ENCODE measurements around the gene VPS35L. TPM values are rescaled to one million over a fixed set of nuclear protein-coding genes. Genes with fewer than 3 reads are reported as not detected.

The VPS35L gene
- total RNA-seq, 1 experiment from 2014 or later, result 11.7 TPM

DNA sequence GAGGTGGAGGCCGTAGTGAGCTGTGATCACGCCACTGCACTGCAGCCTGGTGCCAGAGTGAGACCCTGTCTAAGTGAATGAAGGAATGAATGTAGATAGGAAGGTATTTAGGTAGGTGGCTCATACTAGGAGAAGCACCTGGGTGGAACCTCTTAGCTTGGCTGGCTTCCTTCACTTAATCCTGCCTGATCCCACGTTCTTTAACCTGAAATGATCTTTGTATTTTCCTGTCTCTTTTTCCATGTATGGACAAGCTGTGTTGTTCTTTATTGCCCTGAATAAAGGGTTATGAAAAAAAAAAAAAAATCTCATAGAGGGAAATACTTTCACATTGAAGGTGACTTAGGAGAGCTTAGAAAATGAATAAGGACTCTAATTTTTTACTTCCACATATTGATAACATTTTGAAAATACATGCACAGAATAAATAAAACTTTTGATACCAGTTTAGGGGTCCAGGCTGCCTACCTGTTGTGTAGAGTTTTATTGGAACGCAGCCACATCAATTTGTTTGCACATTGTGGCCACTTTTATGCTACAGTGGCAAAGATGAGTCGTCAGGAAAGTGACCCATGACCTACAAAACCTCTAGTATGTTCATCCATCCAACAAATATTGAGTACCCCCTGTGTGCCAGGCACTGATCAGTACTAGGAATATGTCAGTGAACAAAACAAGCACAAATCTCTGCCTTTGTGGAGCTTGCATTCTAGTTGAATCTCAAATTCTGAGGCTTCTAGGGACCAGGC is 44.6 kb downstream of the VPS35L start:
- DNase-seq, result no peak
- TF ChIP-seq EZH2 (IDR thresholded peaks at IDR 0.05; ENCODE audit: low read depth) (no peak), CTCF (conservative IDR thresholded peaks at IDR 0.05) (no peak)
- H3K79me2 ChIP-seq (ENCODE audit: low read depth), result no peaks in the 10 kb centered on the region
- no peaks in the 10 kb centered on the region for H3K9me2 ChIP-seq (ENCODE audit: insufficient read depth)
- no peaks in the 10 kb centered on the region for H4K20me1 ChIP-seq (ENCODE audit: insufficient read depth)
- CTCF ChIA-PET, result interaction anchor here (0.6 to 3.5 kb wide), 6 partner anchors 16 to 786 kb away, joined by 3 to 47 read pairs (median 6); partner anchors contain the start of gene GPRC5B
- no peaks in the 10 kb centered on the region for H3K36me3 ChIP-seq (ENCODE audit: low read depth)
- no TSS peak for BruUV-seq (replicated peaks)
- H3K4me2 ChIP-seq, result no peak overlapping the region
- intact Hi-C loops (cut with micrococcal nuclease; ENCODE audit: unreplicated experiment), result loop anchor here (2.0 to 10.0 kb wide), 2 partner anchors 41 to 205 kb away; no protein-coding TSS in a partner anchor
- peaks cover 27% of the 10 kb centered on the region for H3K4me1 ChIP-seq (replicated peaks; ENCODE audit: insufficient read depth)
- H3K4me3 ChIP-seq, result no peak overlapping the region
- POLR2A ChIA-PET (ENCODE audit: unreplicated experiment), result interaction anchor here (0.5 to 0.8 kb wide), 3 partner anchors 14 to 1076 kb away, joined by 3 to 6 read pairs (median 4); no protein-coding TSS in a partner anchor
- H2AFZ ChIP-seq, result no peak overlapping the region
- no peaks in the 10 kb centered on the region for H3K27me3 ChIP-seq (ENCODE audit: insufficient read depth, low read depth)
- no peaks in the 10 kb centered on the region for H3K9me3 ChIP-seq (ENCODE audit: insufficient read depth, low read depth)
- H3K27ac ChIP-seq, result no peak overlapping the region
- peaks cover 20% of the 10 kb centered on the region; the same call in 1 of the 2 replicates for H3F3A ChIP-seq (ENCODE audit: insufficient read depth, low read depth)

- peak; percentile 46 to 53 for DNase-seq
Observed at GRCh38 chr16:19601083-19601976, 45.8 kb downstream of the VPS35L start.

More at GRCh38 chr16:19601083-19601976, 45.8 kb downstream of the VPS35L start:
- no peaks in the 10 kb centered on the region for H3K9me3 ChIP-seq (ENCODE audit: insufficient read depth, low read depth)
- H3K9me2 ChIP-seq (ENCODE audit: insufficient read depth), result no peaks in the 10 kb centered on the region
- peaks cover 27% of the 10 kb centered on the region for H3F3A ChIP-seq (ENCODE audit: insufficient read depth, low read depth)
- no peaks in the 10 kb centered on the region for H3K27me3 ChIP-seq (ENCODE audit: insufficient read depth, low read depth)
- POLR2A ChIA-PET (ENCODE audit: unreplicated experiment), result interaction anchor here (0.6 kb wide), 1 partner anchor 96 kb away, joined by 4 read pairs; no protein-coding TSS in a partner anchor
- H2AFZ ChIP-seq, result peak overlapping the region; percentile 55
- H3K4me2 ChIP-seq, result peak overlapping the region; percentile 46
- peaks cover 29% of the 10 kb centered on the region for H3K4me1 ChIP-seq (replicated peaks; ENCODE audit: insufficient read depth)
- no peak for TF ChIP-seq EZH2 (IDR thresholded peaks at IDR 0.05; ENCODE audit: low read depth)
- peak; percentile 88 for TF ChIP-seq CTCF (conservative IDR thresholded peaks at IDR 0.05)
- intact Hi-C loops (cut with micrococcal nuclease; ENCODE audit: unreplicated experiment), result loop anchor here (1.0 to 10.0 kb wide), 3 partner anchors 43 to 285 kb away; no protein-coding TSS in a partner anchor
- H3K4me3 ChIP-seq, result no peak overlapping the region
- CTCF ChIA-PET, result interaction anchor here (0.5 to 3.5 kb wide), 9 partner anchors 17 to 784 kb away, joined by 3 to 47 read pairs (median 3); no protein-coding TSS in a partner anchor
- no TSS peak for BruUV-seq (replicated peaks)
- H4K20me1 ChIP-seq (ENCODE audit: insufficient read depth), result no peaks in the 10 kb centered on the region
- no peaks in the 10 kb centered on the region for H3K79me2 ChIP-seq (ENCODE audit: low read depth)
- H3K36me3 ChIP-seq (ENCODE audit: low read depth), result no peaks in the 10 kb centered on the region
- no peak overlapping the region for H3K27ac ChIP-seq
